Natural killer cell treated with Interleukin-12 subunit alpha and Interleukin-12 subunit beta and Interleukin-15 and Interleukin-18, amount 100 ng/mL, for 72 hours (primary cell): ENCODE data around the gene CCNL2. TPM values are rescaled to one million over a fixed set of nuclear protein-coding genes. Genes with fewer than 3 reads are reported as not detected.
"Not testable (repeated sequence)": the region's sequence is repeated elsewhere in the genome, so short reads cannot be mapped to it uniquely, and the experiment has no call there.

Source experiments
- ATAC-seq, 2 donors: fragments of 150-1000 bp; cut with Tn5 transposase in 1 of 2; sonication (Bioruptor Pico), chemical (Tn5 transposase) in 1 of 2; 2 replicates each; pipeline ENCODE4 v1.10.0; 2021
- DNase-seq: peaks from one replicate; pipeline ENCODE4 v3.0.0; 2022; ENCODE audit warnings: low spot score
- H3K27ac Mint-ChIP-seq, 2 donors: 1 replicate in 1 of 2; 2 replicates in 1 of 2; pipeline ENCODE4 v1.8.0; 2022; ENCODE audit warnings: mixed read lengths in 2 of 2, mild to moderate bottlenecking in 1 of 2, moderate library complexity in 1 of 2
- H3K27me3 Mint-ChIP-seq, 2 donors: 1 replicate in 1 of 2; 2 replicates in 1 of 2; pipeline ENCODE4 v1.8.0; 2022; ENCODE audit warnings: mixed read lengths in 2 of 2
- H3K36me3 Mint-ChIP-seq: one replicate; pipeline ENCODE4 v1.8.0; 2022; ENCODE audit warnings: mixed read lengths
- H3K4me1 Mint-ChIP-seq, 2 donors: 1 replicate in 1 of 2; 2 replicates in 1 of 2; pipeline ENCODE4 v1.8.0; 2022; ENCODE audit warnings: low read depth in 2 of 2, mixed read lengths in 2 of 2, mild to moderate bottlenecking in 1 of 2
- H3K4me3 Mint-ChIP-seq: one replicate; pipeline ENCODE4 v1.8.0; 2022; ENCODE audit warnings: mixed read lengths
- H3K9me3 Mint-ChIP-seq: 2 replicates; pipeline ENCODE4 v1.8.0; 2022; ENCODE audit warnings: mixed read lengths
- total RNA-seq, 2 donors: library from RNA; stranded (reverse); gene quantifications; one replicate each; pipeline ENCODE4 v1.2.3, GENCODE V29; 2022

Gene CCNL2
- total RNA-seq, 2 donors from 2014 or later = 124 to 196 TPM

DNA sequence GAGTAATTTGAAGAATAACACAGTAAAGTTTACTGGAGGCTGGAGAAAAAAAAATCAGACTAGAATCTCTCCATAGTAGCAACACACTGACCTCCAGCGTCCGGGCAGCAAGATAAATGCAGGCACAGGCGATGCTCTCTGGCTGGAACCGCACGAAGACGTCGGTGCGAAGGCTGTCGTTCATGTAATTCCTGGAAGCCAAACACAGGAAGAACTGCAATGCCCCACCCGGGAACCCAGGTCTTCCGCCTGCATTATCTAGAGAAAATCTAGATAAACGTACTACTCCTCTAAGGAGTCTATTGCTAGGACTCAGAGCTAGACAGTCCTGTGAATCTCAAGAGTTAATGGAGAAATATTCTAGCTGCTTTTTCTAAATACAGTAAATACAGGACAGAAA lies 8.5 kb downstream of the CCNL2 start:
- Mint-ChIP-seq H3K36me3 (peaks cover 45% of the 10 kb centered on the region), H3K27me3 (no peaks in the 10 kb centered on the region), H3K4me3 (no peak overlapping the region), H3K27ac (no peak overlapping the region), H3K9me3 (no peaks in the 10 kb centered on the region), H3K4me1 (peaks cover 15 to 18% of the 10 kb centered on the region in 2 donors)
- no peak for ATAC-seq
- DNase-seq = no peak

DNA sequence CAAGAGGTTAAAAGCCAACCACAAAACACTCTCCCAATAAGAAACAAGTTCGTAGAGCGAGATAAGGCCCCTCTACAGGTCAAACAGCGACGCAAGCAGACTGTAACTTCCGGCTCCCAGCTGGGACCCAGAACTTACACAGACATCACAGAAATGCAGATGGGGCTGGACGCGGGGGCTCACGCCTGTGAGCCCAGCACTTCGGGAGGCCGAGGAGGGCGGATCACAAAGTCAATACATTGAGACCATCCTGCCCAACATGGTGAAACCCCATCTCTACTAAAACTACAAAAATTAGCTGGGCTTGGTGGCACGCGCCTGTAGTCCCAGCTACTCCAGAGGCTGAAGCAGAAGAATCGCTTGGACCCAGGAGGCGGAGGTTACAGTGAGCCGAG lies 11.1 kb downstream of the CCNL2 start:
- Mint-ChIP-seq H3K27ac (no peak overlapping the region), H3K36me3 (peaks cover 31% of the 10 kb centered on the region)
- DNase-seq = no peak

DNA sequence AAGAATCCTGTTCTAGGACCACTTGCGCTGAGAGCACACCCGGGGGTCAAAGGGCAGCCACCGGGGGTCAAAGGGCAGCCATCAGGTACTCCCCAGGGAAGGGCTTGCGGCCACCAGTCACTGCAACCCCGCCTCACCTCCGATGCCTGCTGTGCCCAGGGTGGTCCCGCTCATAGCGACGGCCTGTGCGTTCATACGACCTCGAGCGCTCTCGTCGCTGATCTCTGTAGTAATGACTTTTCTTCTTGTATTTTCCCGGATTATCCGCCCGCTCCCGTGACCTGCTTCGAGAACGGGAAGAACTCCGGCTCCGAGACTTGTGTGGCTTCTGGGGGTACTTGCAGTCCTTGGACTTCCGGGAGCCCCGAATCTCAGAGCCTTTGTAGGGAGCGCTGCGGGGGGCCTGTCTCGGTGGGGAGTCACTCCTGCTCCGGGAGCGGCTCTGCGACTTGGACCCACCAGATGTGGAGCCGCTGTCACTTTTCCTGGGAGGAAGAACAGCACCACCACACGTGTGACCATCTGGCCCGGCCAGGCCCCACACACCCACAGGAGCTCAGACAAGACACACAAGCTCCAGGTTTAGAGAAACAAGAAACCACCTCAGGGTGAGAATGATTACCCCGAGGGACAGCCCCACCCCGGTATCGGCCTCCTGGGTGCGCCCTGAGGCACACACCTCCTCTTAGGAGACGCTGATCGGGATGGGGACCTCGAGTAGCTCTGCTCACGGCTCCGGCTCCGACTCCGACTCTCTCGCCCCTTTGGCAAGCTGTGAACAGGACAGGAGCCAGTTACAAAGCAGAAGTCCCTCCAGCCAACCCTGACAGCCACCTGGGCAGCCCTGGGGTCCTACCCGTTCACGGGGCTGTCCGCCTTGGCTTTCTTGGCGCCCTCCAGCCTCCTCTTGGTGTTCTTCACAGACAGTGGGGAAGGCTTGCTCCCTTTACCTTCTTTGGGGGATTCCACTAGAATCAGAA lies 11.7 kb downstream of the CCNL2 start:
- ATAC-seq (no peak), DNase-seq (no peak)
- Mint-ChIP-seq H3K4me3 (no peak overlapping the region), H3K9me3 (no peaks in the 10 kb centered on the region), H3K27me3 (no peaks in the 10 kb centered on the region), H3K27ac (no peak overlapping the region), H3K36me3 (peaks cover 29% of the 10 kb centered on the region), H3K4me1 (peaks cover 3 to 10% of the 10 kb centered on the region in 2 donors)

More for the DNA sequence above, 11.1 kb downstream of the CCNL2 start:
- ATAC-seq = no peak
- Mint-ChIP-seq H3K4me3 (no peak overlapping the region), H3K4me1 (peaks cover 3 to 7% of the 10 kb centered on the region in 2 donors), H3K27me3 (no peaks in the 10 kb centered on the region), H3K9me3 (no peaks in the 10 kb centered on the region)

DNA sequence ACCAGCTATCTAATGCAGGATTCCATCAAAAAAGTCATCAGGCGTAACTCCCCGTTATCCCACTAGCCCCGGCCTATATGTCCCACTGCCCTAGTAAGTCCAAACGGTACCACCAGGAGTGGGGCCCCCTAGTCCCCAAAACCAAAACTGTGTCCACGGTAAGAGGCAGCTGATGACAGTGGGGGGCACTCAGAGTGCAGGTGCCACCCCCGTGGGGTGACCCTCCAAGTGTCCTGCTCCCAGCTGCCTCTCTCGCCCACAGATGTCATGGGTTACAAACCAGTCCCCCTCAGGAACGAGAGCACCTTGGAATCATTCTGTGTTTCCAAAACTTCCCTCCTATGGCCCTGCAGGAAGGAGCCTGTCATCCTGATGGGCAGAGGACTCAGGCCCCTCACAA lies 13.2 kb downstream of the CCNL2 start:
- DNase-seq (no peak), ATAC-seq (no peak)
- no peaks in the 10 kb centered on the region for H3K9me3 Mint-ChIP-seq
- H3K4me3 Mint-ChIP-seq = no peak overlapping the region
- no peak overlapping the region for H3K27ac Mint-ChIP-seq
- no peaks in the 10 kb centered on the region for H3K27me3 Mint-ChIP-seq
- H3K4me1 Mint-ChIP-seq = peaks cover 0 to 6% of the 10 kb centered on the region in 2 donors
- H3K36me3 Mint-ChIP-seq = peaks cover 17% of the 10 kb centered on the region

DNA sequence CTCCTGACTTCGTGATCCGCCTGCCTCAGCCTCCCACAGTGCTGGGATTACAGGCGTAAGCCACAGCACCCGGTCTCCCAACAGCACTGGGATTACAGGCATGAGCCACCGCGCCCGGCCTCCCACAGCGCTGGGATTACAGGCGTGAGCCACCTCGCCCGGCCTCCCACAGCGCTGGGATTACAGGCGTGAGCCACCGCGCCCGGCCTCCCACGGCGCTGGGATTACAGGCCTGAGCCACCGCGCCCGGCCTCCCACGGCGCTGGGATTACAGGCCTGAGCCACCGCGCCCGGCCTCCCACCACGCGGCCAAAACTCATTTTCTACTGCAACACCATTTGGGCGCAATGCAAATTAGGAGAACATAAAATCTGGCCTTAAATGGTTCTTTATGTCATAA lies 13.8 kb downstream of the CCNL2 start:
- not testable (repeated sequence) for H3K27ac Mint-ChIP-seq, ATAC-seq
- H3K36me3 Mint-ChIP-seq = peaks cover 11% of the 10 kb centered on the region

DNA sequence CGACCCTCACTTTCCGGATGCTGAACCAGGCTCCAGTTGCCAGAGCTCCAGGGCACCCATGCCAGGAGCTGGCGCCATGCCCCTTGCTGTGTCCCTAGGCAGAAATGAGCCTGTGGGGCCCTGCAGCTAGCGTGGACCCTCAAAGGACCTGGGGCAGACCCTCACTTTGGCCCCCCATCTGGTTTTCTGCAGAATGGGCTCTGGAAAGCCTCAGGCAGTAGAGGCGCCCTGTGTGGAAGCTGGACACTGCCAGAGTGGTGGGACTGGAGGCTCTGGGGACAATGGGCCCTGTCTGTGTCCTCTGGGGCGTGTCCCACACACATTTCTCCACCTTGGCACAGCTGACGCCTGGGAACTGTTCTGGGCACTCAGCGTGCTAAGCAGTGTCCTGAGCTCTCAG lies 17.8 kb downstream of the CCNL2 start:
- DNase-seq (no peak), ATAC-seq (peak in 1 of 2 donors; percentile 36)
- H3K36me3 Mint-ChIP-seq = peaks cover under 1% of the 10 kb centered on the region
- no peak overlapping the region for H3K4me3 Mint-ChIP-seq
- no peaks in the 10 kb centered on the region for H3K9me3 Mint-ChIP-seq
- no peaks in the 10 kb centered on the region for H3K27me3 Mint-ChIP-seq
- H3K27ac Mint-ChIP-seq = no peak overlapping the region
- peaks cover 3 to 4% of the 10 kb centered on the region in 2 donors for H3K4me1 Mint-ChIP-seq

More for the DNA sequence above, 13.8 kb downstream of the CCNL2 start:
- not testable (repeated sequence) for DNase-seq, H3K4me1 Mint-ChIP-seq, H3K9me3 Mint-ChIP-seq, H3K4me3 Mint-ChIP-seq, H3K27me3 Mint-ChIP-seq

DNA sequence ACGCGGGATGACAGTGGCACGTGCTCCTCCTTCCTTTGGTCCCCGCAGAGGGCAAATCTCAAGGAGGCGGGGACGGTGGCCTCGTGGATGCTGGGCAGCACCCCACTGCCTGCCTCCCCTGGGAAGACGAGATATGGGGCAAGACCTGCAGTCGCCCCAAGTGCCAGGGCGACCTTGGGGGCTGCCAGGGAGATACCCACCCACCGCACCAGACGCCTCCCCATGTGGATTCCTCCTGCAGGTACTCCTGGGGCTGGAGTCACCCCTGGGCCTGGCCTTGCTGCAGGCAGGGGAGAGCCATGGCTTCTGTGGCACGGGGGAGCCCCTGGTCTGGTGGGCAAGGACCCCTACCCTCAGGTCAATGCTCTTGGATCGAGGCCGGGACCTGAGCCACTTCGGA lies 18.3 kb downstream of the CCNL2 start:
- ATAC-seq (no peak), DNase-seq (no peak)
- Mint-ChIP-seq H3K4me3 (no peak overlapping the region), H3K36me3 (no peaks in the 10 kb centered on the region), H3K4me1 (peaks cover 3 to 4% of the 10 kb centered on the region in 2 donors), H3K27me3 (no peaks in the 10 kb centered on the region), H3K9me3 (no peaks in the 10 kb centered on the region), H3K27ac (no peak overlapping the region)

DNA sequence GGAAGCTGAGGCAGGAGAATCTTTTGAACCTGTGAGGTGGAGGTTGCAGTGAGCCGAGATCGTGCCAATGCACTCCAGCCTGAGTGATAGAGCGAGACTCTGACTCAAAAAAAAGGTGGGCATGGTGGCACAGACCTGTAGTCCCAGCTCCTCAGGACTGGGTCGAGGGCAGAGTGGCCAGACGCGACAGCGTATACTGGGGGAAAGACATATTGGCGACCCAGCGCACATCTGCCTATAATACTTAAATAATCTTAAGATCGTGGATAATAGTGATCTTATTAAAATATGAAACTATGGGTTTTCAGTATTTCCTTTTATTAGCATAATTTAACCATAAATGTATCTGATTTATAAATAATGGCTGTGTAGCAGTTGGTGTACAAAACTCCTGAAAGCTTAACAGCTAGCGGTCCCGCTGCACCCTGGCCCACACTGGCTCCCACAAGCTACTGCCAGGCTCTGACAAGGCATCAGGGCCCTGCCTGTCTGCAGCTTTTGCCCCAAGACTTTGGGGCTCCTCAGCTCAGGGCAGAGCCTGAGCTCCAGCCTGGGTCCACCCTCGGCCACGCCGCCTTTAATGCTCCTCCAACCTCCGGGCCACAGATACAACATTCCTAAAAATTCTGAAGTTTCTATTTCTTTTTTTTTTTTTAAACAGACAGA lies 21.5 kb downstream of the CCNL2 start:
- ATAC-seq = no peak

DNA sequence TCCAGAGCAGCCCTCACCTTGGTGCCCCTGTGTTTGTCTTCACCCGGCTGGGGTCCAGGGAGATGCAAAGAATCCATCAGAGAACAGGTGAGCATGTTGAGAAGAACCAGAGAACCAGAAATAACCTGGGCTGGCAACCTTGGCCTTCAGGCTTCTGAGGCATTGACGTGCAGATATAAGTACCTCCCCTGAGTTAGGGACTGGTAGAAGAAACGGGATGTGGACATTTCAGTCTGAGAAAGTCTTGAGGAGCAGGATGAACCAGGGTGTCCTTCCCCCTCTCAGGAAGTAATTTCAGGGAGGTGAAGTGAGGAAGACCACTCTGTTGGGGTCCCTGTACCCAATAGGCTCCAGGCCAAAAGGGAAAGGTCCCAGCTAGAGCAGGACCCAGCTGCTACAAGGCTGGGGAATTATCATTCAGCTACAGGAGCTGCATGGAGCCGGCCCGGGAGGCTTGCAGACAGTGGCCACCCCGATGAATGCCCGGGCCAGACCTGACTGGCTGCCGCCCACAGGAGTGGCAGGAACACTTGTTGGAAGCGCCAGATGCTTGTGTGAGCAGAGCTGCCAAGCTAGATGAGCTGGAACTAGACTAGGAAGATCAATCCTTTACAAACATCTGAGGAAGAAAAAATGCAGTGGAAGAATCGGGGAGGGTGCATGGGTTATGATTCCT lies 22.4 kb downstream of the CCNL2 start:
- peak overlapping the region; percentile 84 to 90 for H3K27ac Mint-ChIP-seq
- no peak for DNase-seq
- peaks cover 4 to 6% of the 10 kb centered on the region in 2 donors for H3K4me1 Mint-ChIP-seq
- no peak overlapping the region for H3K4me3 Mint-ChIP-seq
- no peaks in the 10 kb centered on the region for H3K36me3 Mint-ChIP-seq
- H3K9me3 Mint-ChIP-seq = no peaks in the 10 kb centered on the region
- no peak for ATAC-seq
- no peaks in the 10 kb centered on the region for H3K27me3 Mint-ChIP-seq

More for the DNA sequence above, 21.5 kb downstream of the CCNL2 start:
- DNase-seq = no peak
- Mint-ChIP-seq H3K4me3 (no peak overlapping the region), H3K9me3 (no peaks in the 10 kb centered on the region), H3K27ac (no peak overlapping the region), H3K36me3 (no peaks in the 10 kb centered on the region), H3K4me1 (peaks cover 4 to 5% of the 10 kb centered on the region in 2 donors), H3K27me3 (no peaks in the 10 kb centered on the region)

DNA sequence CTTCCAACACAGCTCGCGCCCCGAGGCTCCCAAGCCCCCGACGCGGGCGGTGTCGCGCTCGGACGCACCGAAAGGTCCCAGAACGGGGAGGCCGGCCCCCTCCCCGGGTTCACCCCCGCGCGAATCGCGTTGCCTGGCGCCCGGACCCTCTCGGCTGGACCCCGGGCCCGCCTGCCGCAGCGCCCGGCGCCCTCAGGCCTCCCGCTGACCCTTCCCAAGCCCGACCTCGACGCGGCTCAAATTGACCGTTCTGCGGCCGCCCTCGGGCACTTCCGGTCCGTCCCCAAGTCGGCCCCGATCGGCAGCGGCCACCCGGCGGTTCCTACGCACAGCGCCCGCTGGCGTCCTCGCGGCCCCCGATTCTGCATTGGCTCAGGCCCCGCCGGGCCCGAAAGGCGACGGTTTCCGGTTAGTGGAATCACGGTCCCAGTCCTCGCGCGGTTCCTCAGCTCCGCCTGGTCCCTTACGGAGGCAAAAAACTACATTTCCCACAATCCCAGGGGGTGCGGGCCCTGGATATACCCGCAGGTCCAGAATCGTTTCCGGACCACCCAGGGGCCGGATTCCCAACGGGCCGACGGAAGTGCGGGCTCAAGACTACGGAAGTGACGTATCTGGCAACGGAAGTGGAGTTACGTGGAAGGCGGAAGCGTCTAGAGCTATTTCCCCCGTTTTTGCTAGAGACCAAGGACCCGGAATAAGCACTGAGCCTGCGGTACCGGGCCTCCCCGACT lies 24.0 kb downstream of the CCNL2 start, which contains the start of gene AURKAIP1:
Gene AURKAIP1, minus strand, starts transcription at position 279 of the 734 bp plus-strand sequence. CDS start 451 bp downstream, outside the sequence.
- peak within 1 kb of the TSS; percentile 84 to 90 for H3K27ac Mint-ChIP-seq
- no peaks in the 10 kb centered on the region for H3K27me3 Mint-ChIP-seq
- H3K9me3 Mint-ChIP-seq = no peaks in the 10 kb centered on the region
- DNase-seq = peak; percentile 99
- H3K4me1 Mint-ChIP-seq = peaks cover 4 to 6% of the 10 kb centered on the region in 2 donors
- H3K4me3 Mint-ChIP-seq = peak within 1 kb of the TSS; percentile 92
- H3K36me3 Mint-ChIP-seq = no peaks in the 10 kb centered on the region
- ATAC-seq = peak; percentile 94 to 97

DNA sequence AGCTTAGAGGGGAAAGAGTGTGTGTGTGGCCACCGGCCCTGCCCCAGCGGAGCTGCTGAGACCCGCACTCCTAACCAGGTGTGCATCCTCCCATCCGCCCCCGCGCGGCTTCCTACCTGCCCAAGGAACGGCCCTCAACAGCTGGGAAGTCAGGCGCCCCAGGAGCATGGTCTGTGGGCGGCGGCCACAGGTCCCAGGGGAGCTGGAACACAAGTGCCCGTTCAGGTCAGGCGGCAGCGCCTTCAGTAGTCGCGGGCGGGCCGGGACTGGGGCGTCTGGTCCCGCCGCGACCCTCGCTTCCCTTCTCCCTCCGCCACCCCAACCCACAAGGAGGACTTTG lies 24.6 kb downstream of the CCNL2 start:
- H3K36me3 Mint-ChIP-seq = no peaks in the 10 kb centered on the region
- DNase-seq = no peak
- peaks cover 4 to 6% of the 10 kb centered on the region in 2 donors for H3K4me1 Mint-ChIP-seq
- ATAC-seq = no peak
- peak overlapping the region; percentile 92 for H3K4me3 Mint-ChIP-seq
- peak overlapping the region; percentile 84 to 90 for H3K27ac Mint-ChIP-seq
- no peaks in the 10 kb centered on the region for H3K27me3 Mint-ChIP-seq
- no peaks in the 10 kb centered on the region for H3K9me3 Mint-ChIP-seq

DNA sequence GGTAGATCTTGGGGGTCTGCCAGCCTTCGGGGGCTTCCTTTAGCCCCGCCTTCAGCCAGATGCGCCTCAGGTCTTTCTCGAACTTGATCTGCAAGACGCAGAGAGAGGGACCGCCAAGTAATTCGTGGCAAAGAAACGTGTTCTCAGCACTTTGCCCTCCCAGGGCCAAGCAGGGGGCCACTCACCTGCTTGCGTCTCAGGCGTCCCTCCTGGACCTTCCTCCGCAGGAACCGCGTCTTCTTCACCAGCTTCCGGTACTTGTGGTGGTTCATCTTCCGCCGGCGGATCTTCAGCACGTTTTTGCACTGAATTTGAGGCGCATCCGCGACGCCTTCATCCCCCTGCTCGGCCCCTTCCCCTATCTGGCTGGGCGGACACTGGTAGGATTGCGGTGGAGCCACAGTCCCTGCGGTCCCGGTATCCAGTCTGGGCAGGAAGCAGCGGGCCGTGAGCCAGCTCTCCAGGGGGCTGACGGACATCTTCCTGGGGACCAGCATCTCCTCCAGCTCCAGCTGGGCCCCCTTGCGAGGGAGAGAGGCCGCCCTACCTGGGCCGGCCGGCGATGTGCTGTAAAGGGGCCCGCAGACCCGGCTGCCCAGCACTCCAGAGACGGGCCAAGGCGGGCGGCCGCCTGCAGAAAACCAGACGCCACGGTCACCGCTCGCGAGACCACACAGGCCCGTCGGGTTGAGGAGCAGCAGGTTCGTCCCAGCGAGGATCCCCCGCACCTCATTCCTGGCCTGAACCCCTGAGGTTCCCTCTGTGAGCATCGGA lies 25.1 kb downstream of the CCNL2 start:
- Mint-ChIP-seq H3K4me1 (peaks cover 4 to 6% of the 10 kb centered on the region in 2 donors), H3K27ac (peak overlapping the region in 1 of 2 donors; percentile 84), H3K36me3 (no peaks in the 10 kb centered on the region), H3K4me3 (peak overlapping the region; percentile 92), H3K27me3 (no peaks in the 10 kb centered on the region), H3K9me3 (no peaks in the 10 kb centered on the region)
- DNase-seq = no peak
- ATAC-seq = no peak
